Stomach smooth muscle (tissue), 2 donors: Measurements from ENCODE around the gene KCTD14.

Source experiments
- H3K27ac ChIP-seq: one replicate; pipeline ENCODE4 v1.7.0; 2013; ENCODE audit warnings: mild to moderate bottlenecking, low read length, inconsistent platforms
- H3K27me3 ChIP-seq, 2 donors: one replicate each; pipeline ENCODE4 v1.7.0; 2013; ENCODE audit warnings: low read length in 2 of 2; ENCODE audit not compliant: insufficient read depth in 2 of 2, control insufficient read depth in 1 of 2
- H3K36me3 ChIP-seq, 2 donors: one replicate each; pipeline ENCODE4 v1.7.0; 2013; ENCODE audit warnings: low read length in 2 of 2; ENCODE audit not compliant: control insufficient read depth in 2 of 2, insufficient read depth in 2 of 2
- H3K4me1 ChIP-seq: one replicate; pipeline ENCODE4 v1.7.0; 2013; ENCODE audit warnings: low read length; ENCODE audit not compliant: control insufficient read depth, insufficient read depth
- H3K4me3 ChIP-seq, 2 donors: one replicate each; pipeline ENCODE4 v1.7.0; 2013; ENCODE audit warnings: low read length in 2 of 2
- H3K9ac ChIP-seq, 2 donors: one replicate each; pipeline ENCODE4 v1.7.0; 2013; ENCODE audit warnings: low read length in 2 of 2, mild to moderate bottlenecking in 1 of 2
- H3K9me3 ChIP-seq, 2 donors: one replicate each; pipeline ENCODE4 v1.7.0; 2013; ENCODE audit warnings: low read length in 2 of 2; ENCODE audit not compliant: control insufficient read depth in 2 of 2
- donor health status: healthy.
- donor health status: Pancreatic carcinoma.

The KCTD14 gene

GRCh38 chr11:78022397-78023396 lies at the start of gene KCTD14:
KCTD14 (minus strand) TSS chr11:78023276; CDS start chr11:78023249, 27 bp downstream.
- H3K36me3 ChIP-seq = no peaks in the 10 kb centered on the region
- no peaks in the 10 kb centered on the region for H3K27me3 ChIP-seq
- H3K9me3 ChIP-seq = no peaks in the 10 kb centered on the region
- H3K9ac ChIP-seq = peak within 1 kb of the TSS; percentile 69 to 79
- H3K4me3 ChIP-seq = peak within 1 kb of the TSS; percentile 73 to 79
- peak within 1 kb of the TSS; percentile 67 for H3K27ac ChIP-seq
- peaks cover 10% of the 10 kb centered on the region for H3K4me1 ChIP-seq

DNA sequence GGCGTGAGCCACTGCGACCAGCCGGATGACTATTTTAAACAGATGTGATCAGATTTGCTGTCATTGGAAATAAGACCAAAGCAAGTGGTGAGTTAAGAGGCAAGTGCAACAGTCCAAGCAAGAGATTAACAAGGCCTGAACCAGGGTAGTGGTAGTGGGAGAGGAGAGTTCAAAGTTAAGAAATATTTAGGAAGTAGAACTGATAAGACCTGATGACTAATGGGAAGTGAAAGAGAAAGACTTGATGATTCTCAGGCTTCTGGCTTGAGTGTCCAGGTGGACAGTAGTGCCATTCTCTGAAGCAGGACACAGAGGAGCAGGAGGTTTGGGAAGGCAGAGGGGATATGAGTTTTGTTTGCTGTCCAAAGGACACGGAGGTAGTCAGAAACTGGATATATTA lies 49.4 kb upstream of the KCTD14 start:
- peaks cover 25 to 26% of the 10 kb centered on the region in 2 donors for H3K36me3 ChIP-seq
- no peaks in the 10 kb centered on the region for H3K27me3 ChIP-seq
- peaks cover 9% of the 10 kb centered on the region for H3K4me1 ChIP-seq
- no peak overlapping the region for H3K9ac ChIP-seq
- H3K9me3 ChIP-seq = no peaks in the 10 kb centered on the region
- no peak overlapping the region for H3K27ac ChIP-seq
- no peak overlapping the region for H3K4me3 ChIP-seq

- Histone ChIP-seq H3K27me3 (no peaks in the 10 kb centered on the region), H3K4me1 (peaks cover 2% of the 10 kb centered on the region), H3K27ac (no peak overlapping the region), H3K4me3 (no peak overlapping the region), H3K36me3 (peaks cover 26 to 27% of the 10 kb centered on the region in 2 donors), H3K9ac (no peak overlapping the region), H3K9me3 (no peaks in the 10 kb centered on the region)
Observed at GRCh38 chr11:78071717-78072116, 48.6 kb upstream of the KCTD14 start.

DNA sequence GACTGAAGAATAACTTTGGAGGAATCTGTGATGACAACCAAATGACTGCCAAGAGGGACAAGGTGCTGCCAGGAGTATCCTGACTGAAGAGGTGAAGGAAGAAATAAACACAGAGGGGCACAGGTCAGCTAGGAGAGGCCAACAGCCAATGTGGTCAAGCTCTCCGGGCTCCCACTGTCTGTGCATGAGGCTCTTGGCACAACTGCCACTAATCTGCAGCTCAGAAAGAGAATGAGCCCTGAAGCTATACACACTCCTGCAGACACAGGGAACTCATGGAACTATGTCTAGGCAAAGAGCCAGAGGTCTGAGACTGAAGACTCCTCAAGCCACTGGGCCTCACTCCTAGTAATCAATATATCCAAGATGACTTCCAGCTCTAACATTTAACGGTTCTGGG lies 47.5 kb upstream of the KCTD14 start:
- no peak overlapping the region for H3K27ac ChIP-seq
- peaks cover 26 to 27% of the 10 kb centered on the region in 2 donors for H3K36me3 ChIP-seq
- no peaks in the 10 kb centered on the region for H3K27me3 ChIP-seq
- no peaks in the 10 kb centered on the region for H3K4me1 ChIP-seq
- no peak overlapping the region for H3K4me3 ChIP-seq
- H3K9me3 ChIP-seq = no peaks in the 10 kb centered on the region
- no peak overlapping the region for H3K9ac ChIP-seq

DNA sequence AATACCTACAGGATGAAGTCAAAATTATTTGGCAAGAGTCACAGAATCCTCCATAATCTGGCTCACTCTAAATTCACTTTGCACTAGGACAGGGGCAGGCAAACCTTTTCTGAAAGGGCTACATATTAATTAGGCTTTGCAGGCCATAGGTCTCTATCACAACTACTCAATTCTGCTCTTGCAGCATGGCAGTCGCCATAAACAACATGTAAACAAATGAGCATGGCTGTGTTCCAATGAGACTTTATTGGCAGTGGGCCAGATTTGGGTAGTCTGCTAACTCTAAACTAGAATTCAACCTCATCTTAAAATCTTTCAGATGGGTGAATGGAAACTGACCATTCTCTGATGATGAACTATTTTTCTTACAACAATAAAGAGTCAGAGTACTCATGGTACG lies 46.4 kb upstream of the KCTD14 start:
- peaks cover 26 to 27% of the 10 kb centered on the region in 2 donors for H3K36me3 ChIP-seq
- no peak overlapping the region for H3K27ac ChIP-seq
- no peaks in the 10 kb centered on the region for H3K9me3 ChIP-seq

DNA sequence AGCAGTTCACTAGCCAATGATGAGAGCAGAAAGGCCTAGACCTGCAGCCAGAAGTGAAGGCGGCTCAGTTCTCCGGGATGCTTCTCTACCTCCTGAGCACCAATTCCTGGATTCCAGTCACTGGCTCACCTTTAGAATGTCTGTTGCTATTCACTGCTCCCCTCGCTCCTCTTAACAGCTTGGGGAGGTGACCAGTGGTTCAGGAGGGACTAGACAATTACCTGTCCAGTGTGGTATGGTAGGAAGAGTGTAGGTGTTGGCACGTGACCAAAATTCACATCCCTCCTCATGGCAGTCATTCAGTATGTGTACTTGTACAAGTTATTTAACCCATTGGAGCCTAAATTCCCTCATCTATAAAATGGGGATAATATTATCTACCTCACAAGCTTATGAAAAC lies 44.6 kb upstream of the KCTD14 start:
- Histone ChIP-seq H3K4me1 (no peaks in the 10 kb centered on the region), H3K27me3 (no peaks in the 10 kb centered on the region), H3K27ac (no peak overlapping the region), H3K4me3 (no peak overlapping the region), H3K36me3 (peaks cover 26 to 27% of the 10 kb centered on the region in 2 donors), H3K9ac (no peak overlapping the region), H3K9me3 (no peaks in the 10 kb centered on the region)

More for the DNA sequence above, 46.4 kb upstream of the KCTD14 start:
- H3K4me3 ChIP-seq = no peak overlapping the region
- H3K4me1 ChIP-seq = no peaks in the 10 kb centered on the region
- no peak overlapping the region for H3K9ac ChIP-seq
- H3K27me3 ChIP-seq = no peaks in the 10 kb centered on the region

DNA sequence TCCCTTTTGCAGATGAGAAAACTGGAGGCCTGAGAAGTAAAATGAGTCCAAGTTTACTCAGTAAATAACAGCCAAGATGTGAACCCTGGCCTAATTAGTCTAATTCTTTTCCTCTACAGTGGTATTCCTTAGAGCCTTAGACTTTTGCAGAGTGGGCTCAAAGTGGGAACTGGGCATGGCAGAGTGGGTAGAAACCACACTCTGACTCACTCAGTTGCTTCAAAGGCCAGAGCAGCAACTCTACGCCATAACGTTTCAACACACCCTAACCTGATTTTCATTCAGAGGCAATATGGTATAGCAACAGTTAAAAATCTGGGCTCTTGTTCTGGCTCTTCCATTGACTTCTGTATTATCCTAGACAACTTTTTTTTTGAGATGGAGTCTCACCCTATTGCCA lies 43.4 kb upstream of the KCTD14 start:
- Histone ChIP-seq H3K9me3 (no peaks in the 10 kb centered on the region), H3K27ac (no peak overlapping the region), H3K4me3 (no peak overlapping the region), H3K9ac (no peak overlapping the region), H3K36me3 (peaks cover 17 to 18% of the 10 kb centered on the region in 2 donors), H3K4me1 (peaks cover under 1% of the 10 kb centered on the region), H3K27me3 (no peaks in the 10 kb centered on the region)

GRCh38 chr11:78065203-78065602 lies 42.1 kb upstream of the KCTD14 start:
- Histone ChIP-seq H3K27ac (no peak overlapping the region), H3K27me3 (no peaks in the 10 kb centered on the region), H3K9ac (no peak overlapping the region), H3K9me3 (no peaks in the 10 kb centered on the region), H3K36me3 (peaks cover 11 to 13% of the 10 kb centered on the region in 2 donors), H3K4me3 (no peak overlapping the region), H3K4me1 (peaks cover 6% of the 10 kb centered on the region)

GRCh38 chr11:78063440-78064181 lies 40.5 kb upstream of the KCTD14 start, which contains the start of gene THRSP:
THRSP (plus strand) TSS chr11:78063861; CDS start chr11:78063882, 21 bp downstream.
- Histone ChIP-seq H3K36me3 (peaks cover 2 to 5% of the 10 kb centered on the region in 2 donors), H3K4me3 (no peak within 1 kb of the TSS), H3K4me1 (peaks cover 6% of the 10 kb centered on the region), H3K9me3 (no peaks in the 10 kb centered on the region), H3K9ac (no peak within 1 kb of the TSS), H3K27ac (no peak within 1 kb of the TSS), H3K27me3 (no peaks in the 10 kb centered on the region)

- no peak overlapping the region for H3K27ac ChIP-seq
- H3K27me3 ChIP-seq = no peaks in the 10 kb centered on the region
- H3K9ac ChIP-seq = no peak overlapping the region
- peaks cover under 1 to 4% of the 10 kb centered on the region in 2 donors for H3K36me3 ChIP-seq
- no peaks in the 10 kb centered on the region for H3K9me3 ChIP-seq
- no peak overlapping the region for H3K4me3 ChIP-seq
- H3K4me1 ChIP-seq = peaks cover 6% of the 10 kb centered on the region
Observed at GRCh38 chr11:78062671-78063070, 39.6 kb upstream of the KCTD14 start.
